GM12801 (cell line): ENCODE data around the gene DSC2.

Experiments
- CTCF ChIP-seq: IDR thresholded peaks from one replicate; pipeline ENCODE4 v1.5.1; 2011; ENCODE audit warnings: control low read depth; ENCODE audit not compliant: insufficient read length; ENCODE audit errors: extremely low read depth

DSC2 gene

DNA sequence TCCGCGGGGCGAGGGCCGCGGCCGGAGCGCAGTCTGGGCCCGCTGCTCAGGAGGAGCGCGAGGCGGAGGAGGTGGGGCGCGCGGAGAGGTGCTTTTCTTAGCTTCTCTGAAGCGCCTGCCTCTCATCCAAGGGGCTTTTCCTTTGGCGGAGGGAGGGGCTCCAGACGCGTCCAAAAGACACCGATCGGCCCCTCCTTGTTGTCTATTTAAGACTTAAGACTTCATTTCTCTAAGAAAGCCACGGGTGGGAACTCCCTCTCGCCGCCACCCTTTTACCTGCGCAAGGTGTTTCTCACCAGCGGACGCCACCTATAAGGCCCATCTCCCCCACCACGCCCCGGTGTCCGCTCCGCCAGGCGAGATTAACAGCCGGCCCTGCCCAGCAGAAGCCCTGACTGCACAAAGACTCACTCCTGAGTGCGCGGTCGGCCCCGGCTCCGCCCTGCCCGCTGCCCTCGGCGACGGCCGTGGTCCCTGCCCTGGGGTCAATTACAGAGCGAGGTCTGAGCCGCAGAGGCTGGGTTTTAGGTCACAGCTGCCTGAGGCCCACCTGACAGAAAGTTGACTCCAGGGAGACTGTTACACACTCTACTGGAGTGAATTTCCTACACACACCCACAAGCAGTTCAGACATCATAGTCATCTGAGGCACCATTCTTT lies at the start of gene DSC2:
Gene DSC2, minus strand, starts transcription at position 397 of the 660 bp plus-strand sequence. CDS start 450 bp downstream, outside the sequence.
- TF ChIP-seq CTCF, result no peak

DNA sequence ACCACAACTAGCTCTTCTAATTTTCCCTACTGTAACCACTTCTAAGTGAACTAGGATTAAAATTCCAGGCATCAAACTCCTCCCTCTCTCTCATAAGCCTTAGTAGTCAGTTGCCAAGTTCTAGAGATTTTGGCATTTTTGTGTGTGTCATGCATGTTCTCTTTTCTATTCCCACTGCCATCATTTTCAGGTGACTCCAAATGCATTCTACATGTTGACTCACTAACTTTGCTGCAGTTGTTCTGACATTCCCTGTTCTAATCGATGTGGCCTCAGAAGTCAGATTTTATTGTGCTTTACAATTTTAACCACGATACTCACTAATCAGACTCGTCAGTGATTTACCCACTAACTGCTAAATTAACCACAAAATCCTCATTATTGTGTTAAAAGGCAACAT lies 47.1 kb upstream of the DSC2 start:
- no peak for TF ChIP-seq CTCF

GRCh38 chr18:31148600-31148999 lies 46.4 kb upstream of the DSC2 start:
- no peak for TF ChIP-seq CTCF

DNA sequence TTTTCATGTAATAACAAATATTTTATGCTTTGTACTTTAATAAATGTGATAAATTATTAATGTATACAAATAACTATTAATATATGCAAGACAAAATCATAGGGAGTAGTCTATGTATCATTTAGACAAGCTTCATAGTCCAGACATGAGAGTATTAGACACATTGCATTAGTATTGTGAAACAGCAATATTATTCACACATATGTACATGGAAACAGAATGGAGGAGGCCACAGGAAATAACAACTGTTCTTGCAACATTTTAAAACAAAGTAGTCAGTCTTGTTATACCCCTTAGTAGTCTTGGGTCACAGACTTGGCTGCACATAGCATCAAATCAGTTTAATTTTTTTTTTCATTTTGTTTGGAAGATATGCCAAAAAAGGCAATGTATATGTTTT lies 44.6 kb upstream of the DSC2 start:
- no peak for TF ChIP-seq CTCF

DNA sequence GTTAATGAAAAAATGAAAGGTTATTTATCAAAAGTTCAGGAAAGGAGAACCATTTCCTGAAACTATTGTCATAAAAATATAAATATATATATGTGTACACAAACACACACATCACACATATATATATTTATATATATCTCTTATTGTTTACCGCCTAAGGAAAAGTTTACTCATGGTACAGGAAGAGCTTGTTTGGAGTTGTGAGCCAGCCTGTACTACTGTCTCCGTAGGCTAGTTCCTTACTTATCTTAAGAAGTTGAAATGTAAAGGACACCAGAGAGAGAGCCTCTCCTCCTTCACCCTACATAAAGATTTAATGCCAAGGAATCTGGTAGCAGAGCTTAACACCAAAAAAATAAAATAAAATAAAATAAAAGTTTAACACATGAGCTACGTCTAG lies 40.8 kb upstream of the DSC2 start:
- TF ChIP-seq CTCF, result no peak

DNA sequence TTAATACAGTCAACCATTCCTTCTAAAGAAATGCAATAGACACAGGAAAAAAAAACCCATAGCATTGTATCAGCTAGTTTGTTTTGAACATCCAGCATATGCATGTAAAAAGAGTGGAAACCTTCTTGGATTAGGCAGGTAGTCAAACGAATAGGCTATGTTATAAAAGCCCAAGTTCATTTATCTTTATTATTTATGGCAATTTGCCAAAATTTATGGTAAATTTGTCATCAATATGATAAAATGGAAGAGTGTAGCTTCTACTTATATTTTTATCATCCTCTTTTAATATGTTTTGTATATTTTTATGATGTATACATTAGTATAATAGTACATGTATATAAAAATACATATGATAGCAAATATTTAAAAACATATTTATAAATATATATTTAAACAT lies 36.5 kb upstream of the DSC2 start:
- no peak for TF ChIP-seq CTCF

- TF ChIP-seq CTCF, result no peak
Observed at GRCh38 chr18:31134988-31135529, 32.8 kb upstream of the DSC2 start.
